Measurements from ENCODE around the gene PDPK1. TPM values are rescaled to one million over a fixed set of nuclear protein-coding genes. Genes with fewer than 3 reads are reported as not detected.

The PDPK1 gene
- total RNA-seq (29.8 and 34.5 TPM in 2 replicates), polyA plus RNA-seq (23.6 and 27.1 TPM in 2 replicates)

DNA sequence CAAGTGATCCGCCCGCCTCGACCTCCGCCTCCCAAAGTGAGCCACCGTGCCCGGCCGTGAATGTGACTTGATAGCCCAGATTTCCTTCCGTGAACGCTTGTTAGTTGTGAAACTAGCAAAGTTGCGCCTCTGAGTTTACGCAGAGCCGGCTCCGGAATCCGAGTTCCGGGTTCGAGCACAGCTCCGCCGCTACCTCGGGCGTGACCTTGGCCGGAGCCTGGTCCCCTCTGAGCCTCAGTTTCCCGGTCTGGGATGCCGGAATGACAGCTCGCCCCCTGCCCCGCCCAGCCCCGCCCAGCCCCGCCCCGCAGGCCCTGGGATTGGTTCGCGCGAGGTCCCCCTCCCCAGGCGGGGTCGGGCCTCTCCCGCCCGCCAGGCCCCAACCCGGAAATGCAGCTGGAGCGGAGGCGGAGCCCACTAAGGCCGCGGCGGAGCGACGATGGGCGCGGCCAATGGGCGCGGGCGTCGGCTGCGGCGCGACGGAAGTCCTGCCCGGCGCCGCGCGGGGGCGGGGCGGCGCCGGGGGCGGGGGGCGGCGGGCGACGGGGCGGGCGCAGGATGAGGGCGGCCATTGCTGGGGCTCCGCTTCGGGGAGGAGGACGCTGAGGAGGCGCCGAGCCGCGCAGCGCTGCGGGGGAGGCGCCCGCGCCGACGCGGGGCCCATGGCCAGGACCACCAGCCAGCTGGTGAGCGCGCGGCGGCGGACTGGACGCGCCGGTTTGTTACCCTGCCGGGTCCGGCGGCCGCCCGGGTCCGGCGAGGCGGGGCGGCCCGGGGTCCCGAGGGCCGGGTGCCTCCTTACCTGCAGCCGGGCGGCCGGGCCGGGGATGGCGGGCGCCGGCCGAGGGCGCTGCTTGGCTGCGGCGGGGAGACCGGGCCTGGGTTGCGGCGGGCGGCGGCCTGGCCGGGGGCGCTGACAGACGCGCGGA, at the start of gene PDPK1:
TSS of gene PDPK1 (plus strand) at position 571 of the 929 bp plus-strand sequence. CDS start at position 663, 92 bp downstream.
- H2AFZ ChIP-seq: peak within 1 kb of the TSS; percentile 29
- WGBS (ENCODE audit: low lambda C conversion rate, missing lambda C conversion rate): 2% methylated on average over 23 of the region's 126 CpGs

DNA sequence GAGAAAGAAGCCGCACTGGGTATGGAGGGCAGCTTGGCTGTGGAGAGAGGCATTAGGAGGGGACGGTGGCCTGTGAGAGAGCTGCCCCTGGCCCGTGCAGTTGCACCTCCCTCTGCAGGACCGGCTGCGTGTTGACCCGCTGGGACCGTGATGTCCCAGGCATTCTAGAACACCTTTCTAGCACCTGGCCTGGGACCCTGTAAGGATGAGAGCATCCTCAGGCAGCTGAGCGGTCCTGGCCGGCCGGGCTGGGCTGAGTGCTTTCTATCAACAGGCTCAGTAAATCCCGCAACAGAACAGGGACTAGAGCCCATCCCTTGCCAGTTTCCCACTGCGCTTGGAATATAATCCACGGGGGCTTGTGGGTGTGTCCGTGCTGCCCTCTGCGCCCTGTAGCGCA, 48.2 kb upstream of the PDPK1 start:
- no peaks in the 10 kb centered on the region for H3K27me3 ChIP-seq
- no peak for DNase-seq (ENCODE audit: low spot score)
- no peak overlapping the region for H3K27ac ChIP-seq
- TF ChIP-seq EZH2 (IDR thresholded peaks at IDR 0.05; ENCODE audit: borderline replicate concordance): no peak
- TF ChIP-seq EZH2phosphoT487 (IDR thresholded peaks at IDR 0.05; ENCODE audit: low read depth, severe bottlenecking, unreplicated experiment): no peak
- TF ChIP-seq, protein P1, sequence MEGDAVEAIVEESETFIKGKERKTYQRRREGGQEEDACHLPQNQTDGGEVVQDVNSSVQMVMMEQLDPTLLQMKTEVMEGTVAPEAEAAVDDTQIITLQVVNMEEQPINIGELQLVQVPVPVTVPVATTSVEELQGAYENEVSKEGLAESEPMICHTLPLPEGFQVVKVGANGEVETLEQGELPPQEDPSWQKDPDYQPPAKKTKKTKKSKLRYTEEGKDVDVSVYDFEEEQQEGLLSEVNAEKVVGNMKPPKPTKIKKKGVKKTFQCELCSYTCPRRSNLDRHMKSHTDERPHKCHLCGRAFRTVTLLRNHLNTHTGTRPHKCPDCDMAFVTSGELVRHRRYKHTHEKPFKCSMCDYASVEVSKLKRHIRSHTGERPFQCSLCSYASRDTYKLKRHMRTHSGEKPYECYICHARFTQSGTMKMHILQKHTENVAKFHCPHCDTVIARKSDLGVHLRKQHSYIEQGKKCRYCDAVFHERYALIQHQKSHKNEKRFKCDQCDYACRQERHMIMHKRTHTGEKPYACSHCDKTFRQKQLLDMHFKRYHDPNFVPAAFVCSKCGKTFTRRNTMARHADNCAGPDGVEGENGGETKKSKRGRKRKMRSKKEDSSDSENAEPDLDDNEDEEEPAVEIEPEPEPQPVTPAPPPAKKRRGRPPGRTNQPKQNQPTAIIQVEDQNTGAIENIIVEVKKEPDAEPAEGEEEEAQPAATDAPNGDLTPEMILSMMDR (IDR thresholded peaks at IDR 0.05; ENCODE audit: poor library complexity): no peak
- peaks cover 2% of the 10 kb centered on the region for H3K4me1 ChIP-seq (ENCODE audit: insufficient read depth)
- no peaks in the 10 kb centered on the region for H3K36me3 ChIP-seq (replicated peaks; ENCODE audit: insufficient read depth, low read depth)
- H3K4me3 ChIP-seq: no peak overlapping the region
- 94% methylated on average over 16 of the region's 16 CpGs for WGBS (ENCODE audit: low lambda C conversion rate, missing lambda C conversion rate)
- no peaks in the 10 kb centered on the region for H3K9me3 ChIP-seq (ENCODE audit: low read depth)
- peaks cover 69% of the 10 kb centered on the region for H3K79me2 ChIP-seq
- H2AFZ ChIP-seq: no peak overlapping the region
- no peak overlapping the region for H3K4me2 ChIP-seq
- peaks cover 6% of the 10 kb centered on the region for H4K20me1 ChIP-seq (ENCODE audit: insufficient read depth, poor library complexity, severe bottlenecking)
- no peaks in the 10 kb centered on the region for H3K9me2 ChIP-seq (replicated peaks; ENCODE audit: insufficient read depth)

More for the DNA sequence above, at the start of gene PDPK1:
- Histone ChIP-seq H3K4me3 (peak within 1 kb of the TSS; percentile 77), H3K79me2 (peaks cover 37% of the 10 kb centered on the region), H4K20me1 (ENCODE audit: insufficient read depth, poor library complexity, severe bottlenecking) (peaks cover 31% of the 10 kb centered on the region), H3K27ac (peak within 1 kb of the TSS; percentile 88), H3K4me1 (ENCODE audit: insufficient read depth) (peaks cover 12% of the 10 kb centered on the region), H3K36me3 (replicated peaks; ENCODE audit: insufficient read depth, low read depth) (no peaks in the 10 kb centered on the region), H3K9me3 (ENCODE audit: low read depth) (no peaks in the 10 kb centered on the region), H3K4me2 (peak within 1 kb of the TSS; percentile 91), H3K9me2 (replicated peaks; ENCODE audit: insufficient read depth) (no peaks in the 10 kb centered on the region), H3K27me3 (no peaks in the 10 kb centered on the region)
- TF ChIP-seq EZH2phosphoT487 (IDR thresholded peaks at IDR 0.05; ENCODE audit: low read depth, severe bottlenecking, unreplicated experiment) (no peak), EZH2 (IDR thresholded peaks at IDR 0.05; ENCODE audit: borderline replicate concordance) (no peak)
- TF ChIP-seq, protein P1 (IDR thresholded peaks at IDR 0.05; ENCODE audit: poor library complexity): no peak
- DNase-seq (ENCODE audit: low spot score): peak; percentile 98

DNA sequence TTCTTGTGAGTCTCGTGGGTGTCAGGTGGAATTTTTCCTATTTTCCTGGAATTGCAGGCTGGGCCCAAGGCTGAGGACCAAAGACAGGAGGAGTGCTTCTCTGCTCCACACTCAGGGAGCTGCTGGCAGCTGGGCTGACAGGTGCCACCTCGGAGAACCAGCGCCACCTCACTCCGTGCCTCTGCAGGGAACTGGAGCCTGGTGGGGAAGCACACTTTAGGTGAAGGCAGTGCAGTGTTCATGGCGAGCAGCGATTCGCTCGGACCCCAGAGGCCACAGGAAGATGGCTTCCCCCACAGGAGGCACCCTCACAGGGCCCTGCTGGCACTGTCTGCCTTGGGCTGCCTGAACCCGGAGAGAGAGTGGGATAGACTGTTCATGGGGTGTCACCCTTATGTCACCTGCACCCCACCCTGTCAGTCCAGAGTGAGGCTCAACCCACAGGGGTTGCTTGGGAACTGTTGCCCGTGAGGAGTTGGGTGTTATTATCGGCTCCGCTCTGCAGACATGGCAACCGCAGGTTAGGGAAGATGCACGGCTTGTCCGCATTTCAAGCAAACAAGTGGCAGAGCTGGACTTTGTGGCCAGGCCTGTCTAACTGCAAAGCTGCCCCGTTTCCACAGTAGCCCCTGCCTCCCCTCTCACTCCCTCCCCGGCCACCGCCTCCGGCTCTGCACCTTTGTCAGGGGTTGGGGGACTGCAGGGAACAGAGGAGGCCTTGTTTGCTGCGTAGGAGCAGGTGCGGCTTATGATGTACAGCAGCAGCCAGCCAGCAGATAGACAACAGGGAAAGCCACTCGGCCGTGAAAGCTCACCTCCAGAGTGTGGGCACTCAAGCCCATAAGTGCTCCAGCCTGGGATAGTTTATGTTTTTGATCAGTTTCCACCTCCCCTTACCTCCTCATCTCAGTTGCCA, 47.4 kb upstream of the PDPK1 start:
- H3K9me3 ChIP-seq (ENCODE audit: low read depth): no peaks in the 10 kb centered on the region
- H3K36me3 ChIP-seq (replicated peaks; ENCODE audit: insufficient read depth, low read depth): no peaks in the 10 kb centered on the region
- H3K27me3 ChIP-seq: no peaks in the 10 kb centered on the region
- H3K4me1 ChIP-seq (ENCODE audit: insufficient read depth): no peaks in the 10 kb centered on the region
- H3K27ac ChIP-seq: no peak overlapping the region
- H4K20me1 ChIP-seq (ENCODE audit: insufficient read depth, poor library complexity, severe bottlenecking): peaks cover 6% of the 10 kb centered on the region
- 91% methylated on average over 22 of the region's 23 CpGs for WGBS (ENCODE audit: low lambda C conversion rate, missing lambda C conversion rate)
- H3K79me2 ChIP-seq: peaks cover 68% of the 10 kb centered on the region
- no peaks in the 10 kb centered on the region for H3K9me2 ChIP-seq (replicated peaks; ENCODE audit: insufficient read depth)
- H3K4me3 ChIP-seq: no peak overlapping the region
- DNase-seq (ENCODE audit: low spot score): no peak
- TF ChIP-seq, protein P1 (IDR thresholded peaks at IDR 0.05; ENCODE audit: poor library complexity): no peak
- no peak for TF ChIP-seq EZH2phosphoT487 (IDR thresholded peaks at IDR 0.05; ENCODE audit: low read depth, severe bottlenecking, unreplicated experiment)
- no peak for TF ChIP-seq EZH2 (IDR thresholded peaks at IDR 0.05; ENCODE audit: borderline replicate concordance)
- H2AFZ ChIP-seq: no peak overlapping the region
- no peak overlapping the region for H3K4me2 ChIP-seq
